ENCODE data around the gene CARD6.
"Not testable (repeated sequence)": the region's sequence is repeated elsewhere in the genome, so short reads cannot be mapped to it uniquely, and the experiment has no call there.

Gene CARD6

DNA sequence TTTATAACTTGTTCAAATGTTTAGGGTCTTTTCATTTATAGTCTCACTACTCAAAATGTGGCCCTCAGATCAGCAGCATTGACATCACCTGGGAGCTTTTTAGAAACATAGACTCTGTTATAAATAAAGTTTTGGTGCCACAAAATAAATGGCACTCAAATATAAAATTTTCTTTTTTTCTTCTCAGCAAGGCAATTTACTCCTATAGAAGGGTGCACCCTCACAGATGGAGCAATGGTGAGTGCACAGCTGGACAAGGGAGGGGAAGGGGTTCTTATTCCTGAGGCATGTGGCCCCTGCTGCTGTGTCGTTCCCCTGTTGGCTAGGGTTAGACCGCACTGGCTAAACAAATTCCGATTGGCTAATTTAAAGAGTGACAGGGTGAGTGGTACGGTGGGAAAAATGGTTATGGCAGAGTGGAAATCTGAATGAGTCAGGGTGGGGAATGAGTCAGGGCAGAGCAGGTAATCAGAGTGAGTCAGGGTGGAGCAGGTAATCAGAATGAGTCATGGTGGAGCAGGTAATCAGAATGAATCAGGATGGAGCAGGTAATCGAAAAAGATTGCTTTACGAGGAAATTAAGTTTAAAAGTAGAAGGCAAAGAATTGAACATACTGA lies 36.3 kb downstream of the CARD6 start:
- no peak for DNase-seq

DNA sequence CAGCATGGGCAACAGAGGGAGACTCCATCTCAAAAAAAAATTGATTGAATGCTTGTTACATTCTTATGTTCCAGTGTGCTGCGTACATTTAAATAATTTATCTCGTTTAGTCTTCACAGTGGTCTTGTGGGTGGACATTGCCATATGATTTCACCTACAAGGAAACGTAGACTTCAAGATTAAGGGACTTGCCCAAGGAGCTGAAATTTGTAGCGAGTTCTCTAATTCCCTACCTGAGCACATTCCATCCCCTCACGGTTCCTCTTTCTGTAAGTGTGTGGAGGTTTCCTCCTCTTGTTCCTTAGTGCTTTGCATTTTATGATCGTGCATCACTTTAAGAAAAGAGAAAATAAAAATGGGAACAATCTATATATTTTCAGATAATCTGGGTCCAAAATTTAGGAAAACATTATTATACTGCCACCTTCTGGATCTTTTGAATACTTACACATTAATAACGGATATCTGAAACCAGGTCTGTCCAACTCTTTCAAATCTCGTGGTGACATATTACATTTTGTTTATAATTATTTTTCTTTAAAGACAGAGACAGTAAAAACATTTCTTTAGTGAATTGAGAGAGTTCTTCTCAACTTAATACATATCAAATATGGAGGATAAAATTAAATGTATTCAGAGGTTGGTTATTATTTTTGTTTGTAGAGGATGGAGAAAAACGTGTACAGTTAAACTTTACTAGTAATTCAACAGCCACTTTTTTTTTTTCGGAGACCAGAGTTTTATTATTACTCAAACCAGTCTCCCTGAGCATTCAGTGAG lies 38.2 kb downstream of the CARD6 start:
- no peak for DNase-seq

DNA sequence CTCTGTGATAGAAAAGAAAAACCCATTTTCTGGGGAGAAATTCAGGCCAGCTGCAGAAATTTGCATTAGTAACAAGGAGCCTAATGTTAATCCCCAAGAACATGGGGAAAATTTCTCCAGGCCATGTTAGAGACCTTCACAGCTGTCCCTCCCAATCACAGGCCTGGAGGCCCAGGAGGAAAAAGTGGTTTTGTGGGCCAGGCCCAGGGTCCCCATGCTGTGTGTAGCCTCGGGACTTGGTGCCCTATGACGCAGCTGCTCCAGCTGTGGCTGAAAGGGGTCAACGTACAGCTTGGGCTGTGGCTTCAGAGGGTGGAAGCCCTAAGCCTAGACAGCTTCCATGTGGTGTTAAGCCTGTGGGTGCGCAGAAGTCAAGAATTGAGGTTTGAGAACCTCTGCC lies 41.1 kb downstream of the CARD6 start:
- no peak for DNase-seq

DNA sequence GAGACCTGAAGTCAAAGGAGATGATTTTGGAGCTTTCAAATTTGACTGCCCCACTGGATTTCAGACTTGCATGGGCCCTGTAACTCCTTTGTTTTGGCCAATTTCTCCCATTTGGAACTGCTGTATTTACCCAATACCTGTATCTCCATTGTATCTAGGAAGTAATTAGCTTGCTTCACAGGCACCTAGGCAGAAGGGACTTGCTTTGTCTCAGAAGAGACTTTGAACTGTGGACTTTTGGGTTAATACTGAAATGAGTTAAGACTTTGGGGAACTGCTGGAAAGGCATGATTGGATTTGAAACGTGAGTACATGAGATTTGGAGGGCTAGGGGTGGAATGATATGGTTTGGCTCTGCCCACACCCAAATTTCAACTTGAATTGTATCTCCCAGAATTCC lies 41.9 kb downstream of the CARD6 start:
- DNase-seq, result not testable (repeated sequence)

DNA sequence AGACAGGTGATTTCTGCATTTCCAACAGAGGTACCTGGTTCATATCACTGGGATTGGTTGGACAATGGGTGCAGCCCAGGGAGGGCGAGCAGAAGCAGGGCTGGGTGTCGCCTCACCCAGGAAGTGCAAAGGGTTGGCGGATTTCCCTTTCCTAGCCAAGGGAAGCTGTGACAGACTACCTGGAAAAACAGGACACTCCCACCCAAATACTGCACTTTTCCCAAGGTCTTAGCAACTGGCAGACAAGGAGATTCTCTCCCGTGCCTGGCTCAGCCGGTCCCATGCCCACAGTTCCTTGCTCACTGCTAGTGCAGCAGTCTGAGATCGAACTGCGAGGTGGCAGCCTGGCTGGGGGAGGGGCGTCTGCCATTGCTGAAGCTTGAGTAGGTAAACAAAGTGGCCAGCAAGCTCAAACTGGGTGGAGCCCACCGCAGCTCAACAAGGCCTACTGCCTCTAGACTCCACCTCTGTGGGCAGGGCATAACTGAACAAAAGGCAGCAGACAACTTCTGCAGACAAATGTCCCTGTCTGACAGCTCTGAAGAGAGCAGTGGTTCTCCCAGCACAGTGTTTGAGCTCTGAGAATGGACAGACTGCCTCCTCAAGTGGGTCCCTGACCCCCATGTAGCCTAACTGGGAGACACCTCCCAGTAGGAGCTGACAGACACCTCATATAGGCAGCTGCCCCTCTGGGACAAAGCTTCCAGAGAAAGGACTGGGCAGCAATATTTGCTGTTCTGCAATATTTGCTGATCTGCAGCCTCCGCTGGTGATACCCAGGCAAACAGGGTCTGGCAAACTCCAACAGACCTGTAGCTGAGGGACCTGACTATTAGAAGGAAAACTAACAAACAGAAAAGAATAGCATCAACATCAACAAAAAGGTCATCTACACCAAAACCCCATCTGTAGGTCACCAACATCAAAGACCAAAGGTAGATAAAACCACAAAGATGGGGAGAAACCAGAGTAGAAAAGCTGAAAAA lies 54.6 kb downstream of the CARD6 start:
- not testable (repeated sequence) for DNase-seq

DNA sequence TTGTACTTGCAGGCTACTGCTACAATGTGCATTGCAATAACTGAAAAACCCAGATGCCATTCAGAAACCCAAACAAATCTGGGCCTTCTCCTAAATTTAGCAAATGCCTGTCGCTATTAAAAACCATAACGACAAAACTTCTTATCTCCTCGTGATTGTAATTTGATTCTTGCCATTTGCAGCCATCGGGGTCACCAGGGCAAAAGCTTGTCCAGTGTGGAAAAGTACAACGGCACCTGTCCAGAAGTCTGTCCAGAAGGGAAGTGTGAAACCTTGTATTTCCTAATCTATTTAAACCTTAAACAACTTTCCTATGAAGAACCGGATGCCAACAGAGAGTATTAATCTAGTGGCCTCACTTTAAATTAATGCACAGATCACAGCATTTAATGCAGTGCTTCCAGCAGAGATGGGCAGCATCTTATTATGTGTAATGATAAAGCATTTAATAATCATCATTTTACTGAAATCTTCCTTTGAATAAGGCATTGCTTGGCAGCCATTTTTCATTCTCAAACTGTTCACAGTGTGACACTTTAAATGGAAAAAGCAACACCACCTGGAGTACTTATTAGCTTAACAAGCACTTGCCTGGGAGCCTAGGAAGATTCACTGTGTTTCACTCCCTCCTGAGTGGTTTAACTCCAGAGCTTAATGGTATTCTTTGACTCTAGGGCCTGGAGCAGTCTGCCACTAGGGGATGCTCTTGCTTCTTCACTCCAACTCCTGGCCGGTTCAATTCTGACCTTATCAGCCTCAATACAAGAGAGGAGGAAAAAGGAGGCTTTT lies 63.2 kb downstream of the CARD6 start:
- DNase-seq, result no peak

DNA sequence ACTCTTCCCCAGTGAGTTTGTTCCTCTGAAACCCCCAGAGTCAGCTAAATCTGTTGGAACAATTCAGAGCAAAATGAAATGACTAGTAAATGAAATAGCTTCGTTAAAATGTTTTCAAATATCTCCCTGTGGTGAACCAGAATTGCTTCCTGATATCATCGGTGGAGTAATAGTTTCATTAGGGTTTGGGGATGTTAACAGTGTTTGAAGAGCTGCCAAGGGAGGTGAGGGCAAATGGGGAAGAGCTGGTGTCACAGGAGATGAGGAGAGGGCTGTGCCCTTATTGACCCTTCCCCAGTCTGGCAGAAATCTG lies 63.8 kb downstream of the CARD6 start:
- no peak for DNase-seq

DNA sequence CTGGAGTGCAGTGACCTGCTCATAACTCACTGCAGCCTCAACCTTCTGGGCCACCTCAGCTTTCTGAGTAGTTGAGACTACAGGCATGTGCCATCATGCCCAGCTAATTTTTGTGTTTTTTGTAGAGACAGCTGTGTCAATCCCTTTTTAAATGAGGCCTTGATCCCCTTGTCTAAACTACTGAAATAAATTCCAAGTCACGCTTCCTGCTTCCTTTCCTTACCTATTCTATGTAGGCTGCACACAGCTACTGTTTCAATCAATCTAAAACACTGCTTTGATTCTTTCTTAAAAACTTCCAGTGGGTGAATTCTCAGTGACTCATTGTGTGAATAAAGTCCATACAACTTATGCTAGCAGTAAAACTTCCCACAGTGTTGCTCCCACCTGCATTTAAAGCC lies 65.2 kb downstream of the CARD6 start:
- no peak for DNase-seq

DNA sequence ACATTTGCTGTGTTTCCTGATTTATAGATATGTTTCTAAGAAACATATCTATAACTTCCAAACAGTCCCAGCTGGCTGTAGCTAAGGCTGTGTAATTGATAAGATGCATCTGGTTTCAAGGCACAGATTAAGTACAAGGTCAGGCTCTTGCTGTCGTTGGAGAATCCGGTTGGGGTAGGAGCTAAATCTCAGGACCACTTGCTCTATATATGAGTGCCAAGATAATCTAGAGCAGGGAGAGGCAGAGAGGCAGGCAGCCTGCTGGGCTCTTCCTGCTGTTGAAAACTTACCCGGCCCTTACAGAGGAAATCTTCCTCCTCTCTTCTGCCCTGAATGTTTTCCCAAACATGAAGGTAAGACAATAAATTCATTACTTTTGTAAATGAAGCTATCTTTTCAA lies 68.1 kb downstream of the CARD6 start, which contains the start of gene C7:
TSS of gene C7 (plus strand) at position 234 of the 400 bp plus-strand sequence. CDS start at position 348, 114 bp downstream.
- no peak for DNase-seq

DNA sequence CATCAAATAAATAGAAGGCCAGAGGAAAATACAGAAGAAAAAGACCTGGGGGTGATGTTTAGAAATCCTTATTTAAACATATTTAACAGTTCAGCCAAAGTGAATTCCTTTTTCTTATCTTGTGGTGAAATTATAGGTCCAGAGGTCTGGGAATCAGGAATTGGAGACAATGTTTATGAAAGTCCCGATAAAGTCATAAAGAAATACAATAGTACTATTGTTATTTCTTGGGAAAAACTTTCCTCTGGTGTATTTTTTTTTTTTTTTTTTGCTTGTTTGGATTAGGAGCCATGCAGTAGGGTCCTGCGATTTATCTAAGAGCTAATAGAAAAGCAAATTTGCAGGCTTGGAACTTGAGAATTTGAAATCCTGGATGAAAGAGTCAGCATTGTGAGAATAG lies 68.6 kb downstream of the CARD6 start:
- DNase-seq, result no peak
